HG02678 (cell line): ENCODE measurements around the gene COL18A1.
"Not testable (repeated sequence)": the region's sequence is repeated elsewhere in the genome, so short reads cannot be mapped to it uniquely, and the experiment has no call there.

Experiments
- ATAC-seq: cut with Tn5 transposase; IDR thresholded peaks from one replicate; pipeline ENCODE4 v1.9.1; 2021; ENCODE audit warnings: mild to moderate bottlenecking, moderate library complexity; ENCODE audit not compliant: unreplicated experiment

COL18A1 gene

GRCh38 chr21:45404730-45405270 lies at the start of gene COL18A1:
TSS of gene COL18A1 (plus strand) at chr21:45405165. CDS start at chr21:45405231, 66 bp downstream.
- ATAC-seq, result no peak

- ATAC-seq, result no peak
These were observed 49.4 kb upstream of the COL18A1 start for GRCh38 chr21:45355573-45355972.

- no peak for ATAC-seq
These were observed 48.7 kb upstream of the COL18A1 start for GRCh38 chr21:45356251-45356650.

- no peak for ATAC-seq
These were observed 48.1 kb upstream of the COL18A1 start for GRCh38 chr21:45356653-45357435.

GRCh38 chr21:45357436-45358260 lies 47.3 kb upstream of the COL18A1 start:
- no peak for ATAC-seq

GRCh38 chr21:45358261-45358670 lies 46.7 kb upstream of the COL18A1 start:
- no peak for ATAC-seq

- ATAC-seq, result no peak
These were observed 46.2 kb upstream of the COL18A1 start for GRCh38 chr21:45358711-45359310.

- no peak for ATAC-seq
These were observed 45.3 kb upstream of the COL18A1 start for GRCh38 chr21:45359451-45360217.

GRCh38 chr21:45361033-45361997 lies 43.6 kb upstream of the COL18A1 start:
- no peak for ATAC-seq

- no peak for ATAC-seq
These were observed 42.8 kb upstream of the COL18A1 start for GRCh38 chr21:45362077-45362747.

GRCh38 chr21:45362748-45363145 lies 42.2 kb upstream of the COL18A1 start:
- ATAC-seq, result no peak

- not testable (repeated sequence) for ATAC-seq
These were observed 41.7 kb upstream of the COL18A1 start for GRCh38 chr21:45363272-45363671.

GRCh38 chr21:45363921-45364467 lies 41.0 kb upstream of the COL18A1 start:
- no peak for ATAC-seq

- ATAC-seq, result no peak
These were observed 40.3 kb upstream of the COL18A1 start for GRCh38 chr21:45364468-45365185.

GRCh38 chr21:45365186-45365607 lies 39.8 kb upstream of the COL18A1 start:
- ATAC-seq, result no peak

- no peak for ATAC-seq
These were observed 39.2 kb upstream of the COL18A1 start for GRCh38 chr21:45365608-45366241.

- no peak for ATAC-seq
These were observed 38.5 kb upstream of the COL18A1 start for GRCh38 chr21:45366476-45366875.
